Osteoblast (primary cell): ENCODE results near the gene TAF10. TPM values are rescaled to one million over a fixed set of nuclear protein-coding genes. Genes with fewer than 3 reads are reported as not detected.

Source experiments
- DNase-seq: peaks from one replicate; pipeline ENCODE4 v3.0.0; 2011; ENCODE audit warnings: low spot score, mixed read lengths; ENCODE audit not compliant: insufficient read length; ENCODE audit errors: missing footprints
- H2AFZ ChIP-seq: 2 replicates; pipeline ENCODE4 v1.6.0; 2011; ENCODE audit warnings: mild to moderate bottlenecking, low read length
- H3K27ac ChIP-seq: 2 replicates; pipeline ENCODE4 v1.5.1; 2011; ENCODE audit warnings: mild to moderate bottlenecking, low read depth, low read length, moderate library complexity
- H3K27me3 ChIP-seq: 2 replicates; pipeline ENCODE4 v1.6.0; 2012; ENCODE audit warnings: mild to moderate bottlenecking, control low read depth, inconsistent platforms, low read length, moderate library complexity; ENCODE audit not compliant: insufficient read depth
- H3K36me3 ChIP-seq: 2 replicates; pipeline ENCODE4 v1.5.1; 2011; ENCODE audit warnings: mild to moderate bottlenecking, low read length, control low read depth, moderate library complexity; ENCODE audit not compliant: insufficient read depth
- H3K4me1 ChIP-seq: 2 replicates; pipeline ENCODE4 v1.5.1; 2011; ENCODE audit warnings: mild to moderate bottlenecking, low read length, control low read depth, moderate library complexity; ENCODE audit not compliant: insufficient read depth
- H3K4me2 ChIP-seq: 2 replicates; pipeline ENCODE4 v1.6.0; 2011; ENCODE audit warnings: mild to moderate bottlenecking, low read length; ENCODE audit not compliant: insufficient read depth
- H3K4me3 ChIP-seq: fragments of 200-600 bp; sonication (generic); 3 replicates; pipeline ENCODE4 v1.5.1; 2012; ENCODE audit warnings: mild to moderate bottlenecking, low read length, inconsistent platforms; ENCODE audit not compliant: insufficient read depth
- H3K79me2 ChIP-seq: 2 replicates; pipeline ENCODE4 v1.6.0; 2012; ENCODE audit warnings: mild to moderate bottlenecking, low read length, control low read depth, inconsistent platforms; ENCODE audit not compliant: insufficient read depth
- H3K9me3 ChIP-seq: 2 replicates; pipeline ENCODE4 v1.5.1; 2011; ENCODE audit warnings: low read depth, low read length, control low read depth
- H4K20me1 ChIP-seq: 2 replicates; pipeline ENCODE4 v1.6.0; 2012; ENCODE audit warnings: mild to moderate bottlenecking, low read length, control low read depth; ENCODE audit not compliant: insufficient read depth
- total RNA-seq: library from RNA; depleted of rRNA; stranded (reverse); fragments of >200 nt; gene quantifications from 2 replicates; pipeline ENCODE4 v1.2.3, GENCODE V29; 2012
- TF ChIP-seq, protein P1 (sequence below): IDR thresholded peaks from 2 replicates; pipeline ENCODE4 v1.5.1; 2011; ENCODE audit warnings: mild to moderate bottlenecking, low read depth, low read length, moderate library complexity; ENCODE audit errors: extremely low read depth

TAF10 gene
- total RNA-seq, 1 donor, result 23.5 TPM

GRCh38 chr11:6610591-6610990 lies 1.4 kb downstream of the TAF10 start:
- TF ChIP-seq, protein P1, sequence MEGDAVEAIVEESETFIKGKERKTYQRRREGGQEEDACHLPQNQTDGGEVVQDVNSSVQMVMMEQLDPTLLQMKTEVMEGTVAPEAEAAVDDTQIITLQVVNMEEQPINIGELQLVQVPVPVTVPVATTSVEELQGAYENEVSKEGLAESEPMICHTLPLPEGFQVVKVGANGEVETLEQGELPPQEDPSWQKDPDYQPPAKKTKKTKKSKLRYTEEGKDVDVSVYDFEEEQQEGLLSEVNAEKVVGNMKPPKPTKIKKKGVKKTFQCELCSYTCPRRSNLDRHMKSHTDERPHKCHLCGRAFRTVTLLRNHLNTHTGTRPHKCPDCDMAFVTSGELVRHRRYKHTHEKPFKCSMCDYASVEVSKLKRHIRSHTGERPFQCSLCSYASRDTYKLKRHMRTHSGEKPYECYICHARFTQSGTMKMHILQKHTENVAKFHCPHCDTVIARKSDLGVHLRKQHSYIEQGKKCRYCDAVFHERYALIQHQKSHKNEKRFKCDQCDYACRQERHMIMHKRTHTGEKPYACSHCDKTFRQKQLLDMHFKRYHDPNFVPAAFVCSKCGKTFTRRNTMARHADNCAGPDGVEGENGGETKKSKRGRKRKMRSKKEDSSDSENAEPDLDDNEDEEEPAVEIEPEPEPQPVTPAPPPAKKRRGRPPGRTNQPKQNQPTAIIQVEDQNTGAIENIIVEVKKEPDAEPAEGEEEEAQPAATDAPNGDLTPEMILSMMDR, result no peak
- H3K4me3 ChIP-seq, result peak overlapping the region; percentile 78
- peaks cover 55% of the 10 kb centered on the region for H3K79me2 ChIP-seq
- H3K4me1 ChIP-seq, result peaks cover 57% of the 10 kb centered on the region
- H3K4me2 ChIP-seq, result peak overlapping the region; percentile 82
- H2AFZ ChIP-seq, result no peak overlapping the region
- peaks cover 58% of the 10 kb centered on the region for H3K36me3 ChIP-seq
- no peaks in the 10 kb centered on the region for H3K9me3 ChIP-seq
- H3K27me3 ChIP-seq, result no peaks in the 10 kb centered on the region
- DNase-seq, result no peak
- H3K27ac ChIP-seq, result peak overlapping the region; percentile 65
- peaks cover 12% of the 10 kb centered on the region for H4K20me1 ChIP-seq

DNA sequence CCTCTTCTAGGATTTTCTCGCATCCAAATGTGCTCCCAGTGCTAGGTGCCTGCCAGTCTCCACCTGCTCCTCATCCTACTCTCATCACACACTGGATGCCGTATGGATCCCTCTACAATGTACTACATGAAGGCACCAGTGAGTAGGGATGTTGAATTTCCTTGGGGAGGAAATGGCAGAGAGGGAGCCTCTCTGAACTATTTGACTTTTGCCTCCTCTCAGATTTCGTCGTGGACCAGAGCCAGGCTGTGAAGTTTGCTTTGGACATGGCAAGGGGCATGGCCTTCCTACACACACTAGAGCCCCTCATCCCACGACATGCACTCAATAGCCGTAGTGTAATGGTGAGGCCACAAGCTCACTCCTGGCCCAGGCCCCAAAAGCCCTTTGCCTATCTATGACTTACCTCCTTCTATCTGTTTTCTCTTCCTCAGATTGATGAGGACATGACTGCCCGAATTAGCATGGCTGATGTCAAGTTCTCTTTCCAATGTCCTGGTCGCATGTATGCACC lies 2.5 kb downstream of the TAF10 start:
- H3K4me2 ChIP-seq, result no peak overlapping the region
- DNase-seq, result no peak
- no peak overlapping the region for H3K4me3 ChIP-seq
- H3K27ac ChIP-seq, result peak overlapping the region; percentile 24
- no peaks in the 10 kb centered on the region for H3K9me3 ChIP-seq
- TF ChIP-seq, protein P1, result no peak
- H2AFZ ChIP-seq, result no peak overlapping the region
- peaks cover 66% of the 10 kb centered on the region for H3K4me1 ChIP-seq
- peaks cover 64% of the 10 kb centered on the region for H3K79me2 ChIP-seq
- H4K20me1 ChIP-seq, result peaks cover 15% of the 10 kb centered on the region
- H3K27me3 ChIP-seq, result no peaks in the 10 kb centered on the region
- H3K36me3 ChIP-seq, result peaks cover 50% of the 10 kb centered on the region

GRCh38 chr11:6608726-6609501 lies 3.1 kb downstream of the TAF10 start:
- H4K20me1 ChIP-seq, result peaks cover 15% of the 10 kb centered on the region
- DNase-seq, result no peak
- TF ChIP-seq, protein P1, result no peak
- no peak overlapping the region for H3K4me3 ChIP-seq
- no peak overlapping the region for H2AFZ ChIP-seq
- peaks cover 70% of the 10 kb centered on the region for H3K79me2 ChIP-seq
- peak overlapping the region; percentile 24 for H3K27ac ChIP-seq
- H3K4me1 ChIP-seq, result peaks cover 66% of the 10 kb centered on the region
- H3K9me3 ChIP-seq, result no peaks in the 10 kb centered on the region
- peaks cover 44% of the 10 kb centered on the region for H3K36me3 ChIP-seq
- H3K4me2 ChIP-seq, result peak overlapping the region; percentile 1
- H3K27me3 ChIP-seq, result no peaks in the 10 kb centered on the region

- no peak overlapping the region for H3K4me3 ChIP-seq
- H3K27me3 ChIP-seq, result no peaks in the 10 kb centered on the region
- no peak overlapping the region for H2AFZ ChIP-seq
- H3K4me1 ChIP-seq, result peaks cover 64% of the 10 kb centered on the region
- peaks cover 15% of the 10 kb centered on the region for H4K20me1 ChIP-seq
- peak overlapping the region; percentile 41 for H3K27ac ChIP-seq
- DNase-seq, result no peak
- peaks cover 78% of the 10 kb centered on the region for H3K79me2 ChIP-seq
- TF ChIP-seq, protein P1, result no peak
- H3K4me2 ChIP-seq, result no peak overlapping the region
- H3K36me3 ChIP-seq, result peaks cover 43% of the 10 kb centered on the region
- no peaks in the 10 kb centered on the region for H3K9me3 ChIP-seq
Measured at GRCh38 chr11:6608011-6608410, 4.0 kb downstream of the TAF10 start.
